GM19463 (cell line): ENCODE data around the gene CDA.

ENCODE experiments used
- ATAC-seq: cut with Tn5 transposase; IDR thresholded peaks from one replicate; pipeline ENCODE4 v1.9.1; 2021; ENCODE audit warnings: mild to moderate bottlenecking, moderate library complexity; ENCODE audit not compliant: unreplicated experiment

Gene CDA

DNA sequence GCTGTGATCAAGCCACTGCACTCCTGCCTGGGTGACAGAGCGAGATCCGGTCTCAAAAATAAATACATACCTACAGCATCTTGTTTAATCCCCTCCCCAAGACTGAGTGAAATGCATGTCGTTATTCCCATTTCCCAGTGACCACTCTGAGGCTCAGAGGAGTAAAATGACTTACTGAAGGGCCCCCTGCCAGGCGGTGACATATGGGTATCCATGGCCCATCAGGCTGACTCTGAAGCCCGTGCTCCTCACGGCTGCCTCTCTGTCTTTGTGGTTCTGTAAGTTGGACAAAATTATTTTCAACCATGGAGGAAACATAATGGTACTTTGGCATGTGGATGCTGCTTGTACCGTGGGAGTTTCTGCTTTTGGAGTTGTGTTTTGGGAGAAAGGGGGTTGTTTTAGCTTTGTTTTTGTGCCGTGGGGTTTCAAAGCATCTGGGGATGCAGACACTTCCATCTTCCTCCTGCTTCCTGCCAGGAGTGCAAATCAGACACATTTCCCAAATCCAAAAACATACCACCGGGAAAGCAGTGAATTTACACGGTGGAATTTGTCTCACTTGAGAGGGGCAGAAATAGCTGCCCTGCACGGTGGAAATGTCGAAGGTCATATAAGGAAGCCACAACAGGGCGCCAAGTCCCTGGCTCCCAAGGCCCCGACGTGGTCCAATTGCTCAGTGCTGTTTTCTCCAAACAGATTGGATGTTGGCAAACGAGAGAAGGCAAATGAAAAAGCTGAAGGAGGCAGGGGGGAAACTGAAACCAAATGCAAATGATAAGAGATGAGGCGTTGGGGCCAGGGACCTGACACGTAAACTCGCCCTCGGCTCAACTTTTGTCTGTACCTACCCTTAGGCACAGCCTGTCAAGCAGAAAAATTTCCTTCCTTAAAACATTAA lies 27.3 kb downstream of the CDA start:
- ATAC-seq: no peak

DNA sequence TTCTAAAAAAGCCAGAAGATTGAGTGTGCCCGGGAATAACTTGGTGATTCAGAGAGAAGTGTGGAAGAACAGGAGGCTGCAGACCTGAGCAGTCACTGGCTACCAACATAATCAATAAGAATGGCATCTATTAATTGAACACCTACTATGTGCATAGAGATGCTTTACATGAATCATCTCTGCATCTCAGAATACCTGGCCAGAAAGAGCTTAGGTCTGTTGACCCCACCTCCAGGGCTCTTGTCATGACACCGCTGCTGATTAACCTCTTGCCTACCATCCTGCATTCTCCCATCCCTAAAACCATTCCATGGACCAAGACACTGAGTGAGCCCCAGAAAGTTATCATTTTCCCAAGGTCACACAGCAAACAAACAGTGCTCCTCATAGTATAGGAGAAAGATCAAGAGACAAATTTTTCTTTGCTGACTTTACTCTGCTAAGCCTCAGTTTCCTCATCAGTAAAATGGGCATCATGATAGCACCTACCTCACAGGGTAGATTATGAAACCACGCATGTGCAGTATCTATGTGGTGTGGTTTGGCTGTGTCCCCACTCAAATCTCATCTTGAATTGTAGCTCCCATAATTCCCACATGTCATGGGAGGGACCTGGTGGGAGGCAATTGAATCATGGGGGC lies 28.1 kb downstream of the CDA start:
- ATAC-seq: no peak

DNA sequence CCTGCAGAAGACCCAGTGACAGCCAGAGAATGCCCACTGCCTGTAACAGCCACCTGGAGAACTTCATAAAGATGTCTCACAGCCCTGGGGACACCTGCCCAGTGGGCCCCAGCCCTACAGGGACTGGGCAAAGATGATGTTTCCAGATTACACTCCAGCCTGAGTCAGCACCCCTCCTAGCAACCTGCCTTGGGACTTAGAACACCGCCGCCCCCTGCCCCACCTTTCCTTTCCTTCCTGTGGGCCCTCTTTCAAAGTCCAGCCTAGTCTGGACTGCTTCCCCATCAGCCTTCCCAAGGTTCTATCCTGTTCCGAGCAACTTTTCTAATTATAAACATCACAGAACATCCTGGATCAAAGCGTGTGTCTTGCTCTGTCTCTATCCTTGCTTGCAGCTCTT lies 29.7 kb downstream of the CDA start:
- ATAC-seq: no peak

DNA sequence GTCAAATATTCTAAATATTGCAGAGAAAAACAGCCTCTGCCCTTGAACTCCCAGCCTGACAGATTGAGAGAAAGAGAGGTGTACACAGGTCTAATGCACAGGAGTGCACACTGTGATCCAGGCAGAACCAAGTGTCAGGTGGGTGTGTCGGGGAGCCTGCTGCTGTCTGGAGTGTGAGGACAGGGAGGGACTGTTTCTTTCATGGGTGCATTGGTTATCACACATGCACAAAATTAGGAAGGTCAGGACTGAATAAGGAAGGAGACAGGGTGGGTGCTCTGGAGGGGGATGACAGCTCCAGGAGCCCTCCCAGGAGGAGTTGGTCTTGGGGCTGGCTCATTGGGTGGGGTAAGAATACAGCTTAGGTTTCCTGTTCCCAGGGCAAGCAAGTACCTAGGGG lies 31.1 kb downstream of the CDA start:
- ATAC-seq: no peak

DNA sequence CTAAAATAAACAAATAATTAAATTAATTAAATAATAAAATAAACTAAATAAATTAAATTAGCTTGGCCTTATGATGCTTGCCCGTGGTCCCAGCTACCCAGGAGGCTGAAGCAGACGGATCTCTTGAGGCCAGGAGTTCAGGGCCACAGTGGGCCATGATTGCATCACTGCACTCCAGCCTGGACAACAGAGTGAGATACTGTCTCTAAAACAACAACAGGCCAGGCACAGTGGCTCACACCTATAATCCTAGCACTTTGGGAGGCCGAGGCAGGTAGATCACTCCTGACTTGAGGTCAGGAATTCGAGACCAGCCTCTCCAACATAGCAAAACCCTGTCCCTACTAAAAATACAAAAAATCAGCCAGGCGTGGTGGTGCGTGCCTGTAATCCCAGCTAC lies 32.1 kb downstream of the CDA start:
- ATAC-seq: no peak

DNA sequence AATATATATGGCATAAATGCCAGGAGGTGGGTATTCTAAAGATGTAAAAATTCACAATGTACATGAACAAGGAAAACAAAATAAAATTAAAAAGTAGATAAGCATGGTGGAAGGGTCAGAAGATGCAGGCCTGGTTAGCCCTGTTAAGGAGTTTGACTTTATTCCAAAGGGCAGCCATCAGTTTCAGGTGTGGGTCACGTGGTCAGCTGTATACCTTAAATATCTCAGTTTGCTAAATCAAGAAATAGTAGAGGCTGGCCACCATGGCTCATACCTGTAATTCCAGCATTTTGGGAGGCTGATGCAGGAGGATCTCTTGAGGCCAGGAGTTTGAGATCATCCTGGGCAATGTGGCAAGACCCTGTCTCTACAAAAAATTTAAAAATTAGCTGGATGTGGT lies 35.8 kb downstream of the CDA start:
- no peak for ATAC-seq

DNA sequence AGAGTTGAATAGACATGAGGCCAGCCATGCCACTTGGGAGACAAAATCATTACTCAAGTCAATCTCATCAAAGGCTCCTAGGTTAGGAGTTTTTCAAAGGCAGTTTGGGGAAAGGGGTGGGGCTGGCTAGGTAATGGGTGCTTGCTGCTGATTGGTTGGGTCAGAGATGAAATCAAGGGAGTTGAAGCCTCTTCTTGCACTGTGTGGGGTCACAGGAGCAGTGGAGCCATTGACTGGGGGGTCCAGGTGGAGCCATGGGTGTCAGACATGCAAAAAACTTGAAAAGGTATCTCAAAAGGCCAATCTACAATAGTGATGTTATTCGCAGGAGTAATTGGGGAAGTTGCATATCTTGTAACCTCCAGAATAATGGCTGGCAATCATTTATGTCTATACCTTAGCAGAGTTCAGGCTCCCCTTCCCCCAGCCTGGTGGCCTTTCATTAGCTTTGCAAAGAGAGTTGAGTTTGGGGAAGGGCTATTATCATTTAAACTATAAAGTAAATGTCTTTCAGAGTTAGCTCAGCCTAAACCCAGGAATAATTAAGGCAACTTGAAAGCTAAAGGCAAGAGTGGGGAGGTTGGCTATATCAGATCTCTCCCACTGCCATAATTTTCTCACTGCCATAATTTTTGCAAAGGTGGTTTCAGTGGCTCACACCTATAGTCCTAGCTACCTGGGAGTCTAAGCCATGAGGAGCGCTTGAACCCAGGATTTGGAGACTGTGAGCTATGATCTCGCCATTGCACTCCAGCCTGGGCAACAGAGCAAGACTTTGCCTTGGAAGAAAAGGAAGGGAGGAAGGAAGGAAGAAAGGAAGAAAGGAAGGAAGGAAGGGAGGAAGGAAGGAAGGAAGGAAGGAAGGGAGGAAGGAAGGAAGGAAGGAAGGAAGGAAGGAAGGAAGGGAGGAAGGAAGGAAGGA lies 36.5 kb downstream of the CDA start:
- ATAC-seq: no peak

DNA sequence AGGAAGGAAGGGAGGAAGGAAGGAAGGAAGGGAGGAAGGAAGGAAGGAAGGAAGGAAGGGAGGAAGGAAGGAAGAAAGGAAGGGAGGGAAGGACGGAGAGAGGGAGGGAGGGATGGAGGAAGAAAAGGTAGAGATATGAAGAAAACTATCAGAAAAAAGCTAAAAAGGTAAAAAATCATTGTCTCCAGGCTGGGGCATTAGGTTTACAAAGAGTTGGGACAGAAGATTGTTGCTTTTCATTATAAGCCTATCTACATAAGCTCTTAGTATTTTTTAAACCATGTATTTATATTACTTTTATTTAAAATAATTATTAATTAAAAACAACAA lies 37.2 kb downstream of the CDA start:
- ATAC-seq: no peak

DNA sequence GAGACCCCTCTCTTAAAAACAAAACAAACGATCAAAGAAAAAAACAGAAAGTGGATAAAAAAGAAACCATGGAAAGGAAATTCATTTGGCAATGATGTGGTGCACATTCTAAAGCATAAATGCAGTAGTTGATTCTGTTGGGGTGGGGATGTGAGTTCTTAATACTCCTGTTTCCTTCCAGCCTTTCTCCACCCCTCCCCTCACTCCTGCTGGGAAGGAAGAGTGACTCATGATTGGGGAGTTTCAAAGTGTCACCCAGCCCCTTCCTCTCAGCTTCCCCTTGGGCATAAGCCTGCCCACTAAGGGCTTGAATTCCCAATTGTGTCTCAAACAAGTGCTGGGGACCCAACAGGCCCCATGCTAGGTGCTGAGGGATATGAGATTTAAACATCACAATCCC lies 37.6 kb downstream of the CDA start:
- no peak for ATAC-seq

DNA sequence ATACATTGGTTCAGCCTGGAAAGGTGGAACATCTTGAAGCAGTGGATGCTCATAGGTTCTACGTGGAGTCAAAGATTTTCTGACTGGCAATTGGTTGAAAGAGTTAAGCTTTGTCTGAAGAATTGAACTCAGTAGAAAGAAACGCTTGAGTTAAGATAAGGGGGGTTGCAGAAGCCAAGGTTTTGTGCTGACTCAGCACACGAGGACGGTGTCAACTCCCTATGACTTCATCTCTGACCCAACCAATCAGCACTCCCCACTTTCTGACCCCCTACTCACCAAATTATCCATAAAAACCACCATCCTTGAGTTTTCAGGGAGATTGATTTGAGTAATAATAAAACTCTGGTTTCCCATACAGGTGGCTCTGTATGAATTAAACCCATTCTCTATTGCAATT lies 41.8 kb downstream of the CDA start:
- ATAC-seq: no peak

DNA sequence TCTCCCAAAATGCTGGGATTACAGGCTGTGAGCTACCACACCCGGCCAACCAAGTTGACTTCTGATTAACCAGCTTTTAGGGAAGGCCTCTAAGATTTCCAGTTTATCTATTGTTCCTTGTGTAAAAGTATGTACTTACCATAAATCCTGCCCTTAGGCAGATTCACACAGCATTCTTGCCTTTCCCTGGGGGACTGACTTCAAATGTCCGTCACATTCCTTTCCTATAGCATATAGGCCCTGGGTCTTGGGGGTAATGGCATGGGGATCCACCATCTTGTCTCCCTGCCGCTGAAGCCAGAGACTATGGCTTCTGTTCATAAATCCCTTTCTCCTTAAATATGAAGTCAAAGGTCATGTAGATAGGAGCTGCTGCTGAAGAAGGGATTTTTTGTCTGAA lies 43.5 kb downstream of the CDA start:
- ATAC-seq: no peak

DNA sequence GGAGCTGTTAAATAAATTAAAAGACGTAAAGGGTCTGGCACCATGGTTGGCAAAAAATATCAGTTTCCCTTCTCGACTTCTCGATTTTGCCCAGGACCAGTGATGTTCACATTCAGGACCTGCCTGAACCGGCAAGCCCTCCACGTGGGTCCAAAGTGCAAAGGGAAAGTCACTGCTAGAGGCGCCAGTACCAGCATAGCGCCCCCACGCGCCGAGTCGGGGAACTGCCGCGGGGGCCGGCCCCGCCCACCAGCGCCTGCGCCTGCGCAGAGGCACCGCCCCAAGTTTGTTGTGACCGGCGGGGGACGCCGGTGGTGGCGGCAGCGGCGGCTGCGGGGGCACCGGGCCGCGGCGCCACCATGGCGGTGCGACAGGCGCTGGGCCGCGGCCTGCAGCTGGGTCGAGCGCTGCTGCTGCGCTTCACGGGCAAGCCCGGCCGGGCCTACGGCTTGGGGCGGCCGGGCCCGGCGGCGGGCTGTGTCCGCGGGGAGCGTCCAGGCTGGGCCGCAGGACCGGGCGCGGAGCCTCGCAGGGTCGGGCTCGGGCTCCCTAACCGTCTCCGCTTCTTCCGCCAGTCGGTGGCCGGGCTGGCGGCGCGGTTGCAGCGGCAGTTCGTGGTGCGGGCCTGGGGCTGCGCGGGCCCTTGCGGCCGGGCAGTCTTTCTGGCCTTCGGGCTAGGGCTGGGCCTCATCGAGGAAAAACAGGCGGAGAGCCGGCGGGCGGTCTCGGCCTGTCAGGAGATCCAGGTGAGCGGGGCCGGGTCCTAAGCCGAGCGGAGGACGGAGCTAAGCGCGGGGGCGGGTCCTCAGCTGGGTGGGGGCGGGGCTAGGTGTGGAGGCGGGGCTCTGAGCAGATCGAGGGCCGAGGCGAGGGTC lies 44.5 kb downstream of the CDA start, which contains the start of gene PINK1:
PINK1 (plus strand) TSS at position 269 of the 875 bp plus-strand sequence; CDS start at position 360, 91 bp downstream.
- peak; percentile 61 for ATAC-seq

DNA sequence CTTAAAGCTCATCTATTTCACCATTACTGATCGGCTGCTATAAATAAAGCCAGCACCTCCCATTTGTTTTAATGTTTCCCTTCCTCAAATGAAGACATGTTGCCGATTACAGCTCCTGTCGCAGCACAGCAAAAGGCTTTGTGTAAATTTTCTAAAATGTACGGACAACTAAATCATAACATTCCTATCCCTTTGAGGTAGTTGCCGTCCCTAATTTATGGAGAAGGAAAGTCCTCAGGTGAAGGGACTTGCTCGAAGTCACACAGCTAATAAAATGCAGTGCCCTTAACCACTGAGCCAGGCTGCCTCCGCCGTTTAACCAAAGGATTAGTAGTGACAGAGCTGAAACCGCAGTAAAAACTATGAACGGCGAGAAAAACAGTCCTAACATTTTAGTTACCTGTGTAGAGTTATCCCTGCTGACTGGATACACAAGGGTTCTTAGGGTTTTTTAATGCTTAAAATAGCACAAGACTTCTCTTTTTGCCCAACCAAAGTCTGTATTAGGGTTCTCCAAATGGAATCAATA lies 45.2 kb downstream of the CDA start:
- ATAC-seq: no peak

DNA sequence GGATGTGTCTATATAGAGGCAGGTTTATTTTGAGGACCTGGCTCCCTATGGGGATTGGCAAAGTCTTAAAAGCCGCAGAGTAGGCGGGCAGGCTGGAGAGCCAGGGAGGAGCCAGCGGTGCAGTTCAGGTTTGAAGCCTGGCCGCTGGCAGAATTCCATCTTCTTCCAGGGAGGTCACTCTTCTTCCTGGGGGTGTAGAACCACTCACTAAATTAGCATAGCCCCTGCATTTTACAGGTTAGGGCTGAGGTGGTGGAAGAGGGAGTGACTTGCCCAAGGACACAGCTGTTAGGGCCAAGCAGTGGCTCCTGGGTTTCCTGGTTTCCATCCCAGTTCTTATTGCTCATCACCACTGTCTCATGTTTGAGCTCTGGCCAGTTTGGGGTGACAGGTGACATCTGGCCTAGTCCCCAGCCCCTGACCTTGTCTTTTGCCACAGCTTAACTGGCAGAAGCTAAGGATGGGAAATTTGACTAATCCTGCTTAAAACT lies 45.7 kb downstream of the CDA start:
- ATAC-seq: no peak

DNA sequence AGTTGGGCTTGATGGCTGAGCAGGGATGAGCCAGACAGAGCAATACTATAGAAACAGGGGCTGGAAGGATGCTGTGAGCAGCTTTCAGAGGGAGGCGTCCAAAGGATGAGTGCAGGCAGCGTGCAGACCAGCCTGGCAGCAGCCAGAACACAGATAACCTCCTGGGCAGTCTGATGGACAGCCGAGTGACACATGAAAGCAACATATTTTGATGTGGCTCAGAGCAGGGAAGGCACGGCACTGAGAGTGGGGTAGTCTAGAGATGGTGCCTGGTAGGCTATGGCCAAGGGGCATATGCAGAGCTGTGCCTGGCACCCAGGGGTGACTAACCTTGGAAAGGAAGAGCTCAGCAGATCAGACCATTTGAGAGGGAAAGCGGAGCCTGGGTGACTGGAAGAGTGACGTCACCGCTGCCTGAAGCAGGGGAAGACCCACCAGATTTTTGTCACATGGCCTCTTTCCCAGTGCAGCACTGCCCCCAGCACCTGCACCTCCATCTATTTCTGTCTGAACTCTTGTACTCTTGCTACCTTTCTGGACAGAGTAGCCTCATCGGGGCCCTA lies 48.0 kb downstream of the CDA start:
- ATAC-seq: no peak

DNA sequence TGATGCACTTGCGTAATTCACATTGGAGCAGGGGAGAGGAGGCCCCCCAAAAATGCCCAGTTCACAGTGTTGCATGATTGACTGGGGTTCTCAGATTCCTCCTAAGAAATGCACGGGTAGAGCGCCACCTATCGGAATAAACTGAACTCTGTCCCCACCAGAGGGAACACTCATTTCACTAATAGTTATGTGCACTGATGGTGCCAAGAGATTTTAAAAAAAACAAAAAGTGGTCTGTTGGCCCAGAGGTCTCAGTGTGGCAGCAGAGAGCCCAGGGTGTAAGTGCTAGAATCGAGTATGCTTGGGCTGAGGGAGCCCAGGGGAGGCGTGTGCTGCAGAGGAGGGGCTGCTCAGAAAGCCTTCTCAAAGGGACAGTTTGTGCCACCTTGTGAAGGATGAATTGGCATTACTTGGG lies 51.3 kb downstream of the CDA start:
- ATAC-seq: no peak

DNA sequence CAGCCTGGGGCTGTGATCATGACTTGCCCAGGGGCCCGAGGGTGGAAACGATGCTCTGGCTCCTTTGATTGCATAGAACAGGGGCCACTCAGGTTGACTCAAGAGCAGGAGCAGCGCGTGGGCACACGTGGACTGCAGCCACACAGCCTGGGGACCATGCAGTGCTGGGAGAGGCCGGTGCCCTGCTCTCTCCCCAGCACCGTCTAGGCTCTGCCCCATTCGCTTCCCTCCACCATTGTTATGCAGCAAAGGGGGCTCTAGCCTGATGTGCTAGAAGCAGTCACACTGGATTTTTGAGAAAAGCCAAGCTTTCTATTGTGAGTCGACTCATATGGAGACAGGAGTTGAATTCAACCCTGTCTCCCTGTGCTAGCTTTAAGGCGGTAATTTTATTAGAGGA lies 53.1 kb downstream of the CDA start:
- no peak for ATAC-seq

DNA sequence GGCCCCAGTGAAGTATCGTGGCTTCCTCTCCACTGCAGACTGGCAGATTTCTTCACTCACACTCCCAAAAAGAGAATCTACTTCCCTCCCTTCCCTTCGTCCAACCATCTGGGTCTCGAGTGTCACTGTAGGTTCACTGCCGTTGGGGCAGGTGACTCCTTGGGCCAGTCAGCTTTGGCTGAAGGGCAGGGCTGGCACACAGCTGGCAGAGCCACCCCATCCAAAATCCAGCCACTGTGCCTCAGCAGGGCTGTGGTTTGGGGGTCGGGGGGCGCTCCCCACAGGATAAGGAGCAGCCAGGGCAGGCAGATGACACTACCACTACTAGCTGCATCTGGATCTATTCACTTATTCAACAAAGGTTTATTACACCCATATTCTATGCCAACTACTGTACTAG lies 54.2 kb downstream of the CDA start:
- ATAC-seq: no peak

DNA sequence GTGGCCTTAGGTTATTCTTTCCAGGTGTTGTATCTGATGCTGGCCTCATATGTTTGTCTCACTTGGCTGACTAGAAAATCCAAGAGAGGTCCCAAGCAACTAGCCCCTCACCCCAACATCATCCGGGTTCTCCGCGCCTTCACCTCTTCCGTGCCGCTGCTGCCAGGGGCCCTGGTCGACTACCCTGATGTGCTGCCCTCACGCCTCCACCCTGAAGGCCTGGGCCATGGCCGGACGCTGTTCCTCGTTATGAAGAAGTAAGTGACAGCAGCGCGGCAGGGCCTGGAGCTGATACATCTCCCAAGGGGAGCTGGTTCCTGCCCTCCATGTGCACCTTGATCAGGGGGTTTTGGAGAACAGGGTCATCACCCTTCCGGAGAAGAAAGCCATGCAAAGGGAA lies 55.5 kb downstream of the CDA start:
- ATAC-seq: no peak

DNA sequence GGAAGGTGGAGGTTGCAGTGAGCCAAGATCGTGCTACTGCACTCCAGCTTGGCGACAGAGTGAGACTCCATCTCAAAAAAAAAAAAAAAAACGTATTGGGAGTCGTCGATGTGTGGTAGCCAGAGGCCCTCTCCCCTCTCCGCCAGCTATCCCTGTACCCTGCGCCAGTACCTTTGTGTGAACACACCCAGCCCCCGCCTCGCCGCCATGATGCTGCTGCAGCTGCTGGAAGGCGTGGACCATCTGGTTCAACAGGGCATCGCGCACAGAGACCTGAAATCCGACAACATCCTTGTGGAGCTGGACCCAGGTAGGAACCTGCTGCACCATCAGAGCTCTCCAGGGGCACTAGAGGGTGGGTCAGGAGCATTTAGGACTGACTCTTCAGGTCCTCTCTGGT lies 56.5 kb downstream of the CDA start:
- no peak for ATAC-seq
